HL-60 (cell line): ENCODE measurements around the gene TMSB10.
A peak's percentile ranks its signal among the peaks of the same experiment; 100 is the strongest.

Experiments
- DNase-seq, 2 experiments: peaks; one replicate each; pipeline ENCODE4 v3.0.0-alpha.2; 2010 to 2020; ENCODE audit warnings: low read depth in 1 of 2, low spot score in 1 of 2
- H3K27ac ChIP-seq: fragments of 250-450 bp; sonication (Bioruptor Pico); replicated peaks from 2 replicates; pipeline ENCODE4 v1.5.1; 2020; ENCODE audit warnings: mild to moderate bottlenecking, moderate library complexity
- H3K27me3 ChIP-seq: fragments of 250-450 bp; sonication (Bioruptor Pico); 2 replicates; pipeline ENCODE4 v1.5.1; 2021; ENCODE audit warnings: mild to moderate bottlenecking, moderate library complexity; ENCODE audit not compliant: insufficient read depth, poor library complexity, severe bottlenecking
- H3K4me3 ChIP-seq: replicated peaks from 2 replicates; pipeline ENCODE4 v1.5.1; 2011; ENCODE audit warnings: mild to moderate bottlenecking, control low read depth, low read length; ENCODE audit not compliant: insufficient read depth
- GABPA ChIP-seq: IDR thresholded peaks from 2 replicates; pipeline ENCODE4 v1.6.1; 2012; ENCODE audit warnings: low read depth
- POLR2AphosphoS5 ChIP-seq: IDR thresholded peaks from 2 replicates; pipeline ENCODE4 v1.6.1; 2012; ENCODE audit warnings: low read depth
- SPI1 ChIP-seq: IDR thresholded peaks from 2 replicates; pipeline ENCODE4 v1.6.1; 2012; ENCODE audit warnings: low read depth, mild to moderate bottlenecking, borderline replicate concordance
- TF ChIP-seq, protein P1 (sequence below): IDR thresholded peaks from one replicate; pipeline ENCODE4 v1.5.1; 2011; ENCODE audit warnings: low read length, control low read depth, inconsistent platforms; ENCODE audit not compliant: insufficient read depth
- TF ChIP-seq, protein P2 (sequence below): IDR thresholded peaks from 2 replicates; pipeline ENCODE4 v1.6.1; 2012; ENCODE audit warnings: low read depth; ENCODE audit not compliant: insufficient replicate concordance

TMSB10 gene

DNA sequence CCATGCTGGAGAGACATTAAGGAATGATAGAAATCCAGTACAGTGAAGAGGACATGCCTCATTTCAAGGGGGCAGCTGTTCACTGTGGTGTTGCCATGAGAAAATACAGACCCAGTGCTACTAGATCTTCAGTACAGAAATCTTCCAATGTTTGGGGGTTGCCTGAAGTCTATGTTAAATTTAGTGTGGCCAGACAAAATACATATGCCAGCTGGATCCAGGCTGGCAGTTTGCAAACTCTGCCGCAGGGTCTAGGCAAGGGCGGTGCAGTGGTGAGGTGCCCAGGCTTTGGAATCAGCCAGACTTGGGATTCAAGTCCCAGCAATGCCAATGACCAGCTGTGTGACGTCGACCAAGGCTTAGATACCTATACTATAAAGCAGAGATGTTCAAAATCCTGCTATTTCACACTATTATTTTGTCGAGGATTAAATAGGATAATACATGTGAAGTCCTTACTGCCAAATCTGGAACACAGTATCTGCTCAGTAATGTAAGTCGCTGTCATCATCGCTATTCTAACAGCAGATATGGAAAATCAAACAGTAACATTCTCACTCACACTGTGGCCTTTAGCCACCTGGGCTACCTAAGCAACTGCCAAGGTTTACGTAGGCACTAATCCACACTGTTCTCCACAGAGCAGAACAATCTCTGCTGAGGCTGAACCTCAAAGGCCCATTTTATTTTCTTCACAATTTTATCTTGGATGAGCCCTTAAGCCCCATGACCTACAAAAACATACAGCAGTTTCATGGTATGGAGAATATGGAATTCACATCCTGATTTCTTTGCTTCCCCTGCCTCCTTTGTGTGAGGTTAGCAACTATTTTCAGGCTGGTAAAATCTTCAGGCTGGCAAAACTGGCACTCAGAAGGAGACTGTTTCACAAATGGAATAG lies 5.9 kb upstream of the TMSB10 start:
- TF ChIP-seq GABPA (no peak), POLR2AphosphoS5 (no peak), SPI1 (no peak)
- TF ChIP-seq, protein P1, sequence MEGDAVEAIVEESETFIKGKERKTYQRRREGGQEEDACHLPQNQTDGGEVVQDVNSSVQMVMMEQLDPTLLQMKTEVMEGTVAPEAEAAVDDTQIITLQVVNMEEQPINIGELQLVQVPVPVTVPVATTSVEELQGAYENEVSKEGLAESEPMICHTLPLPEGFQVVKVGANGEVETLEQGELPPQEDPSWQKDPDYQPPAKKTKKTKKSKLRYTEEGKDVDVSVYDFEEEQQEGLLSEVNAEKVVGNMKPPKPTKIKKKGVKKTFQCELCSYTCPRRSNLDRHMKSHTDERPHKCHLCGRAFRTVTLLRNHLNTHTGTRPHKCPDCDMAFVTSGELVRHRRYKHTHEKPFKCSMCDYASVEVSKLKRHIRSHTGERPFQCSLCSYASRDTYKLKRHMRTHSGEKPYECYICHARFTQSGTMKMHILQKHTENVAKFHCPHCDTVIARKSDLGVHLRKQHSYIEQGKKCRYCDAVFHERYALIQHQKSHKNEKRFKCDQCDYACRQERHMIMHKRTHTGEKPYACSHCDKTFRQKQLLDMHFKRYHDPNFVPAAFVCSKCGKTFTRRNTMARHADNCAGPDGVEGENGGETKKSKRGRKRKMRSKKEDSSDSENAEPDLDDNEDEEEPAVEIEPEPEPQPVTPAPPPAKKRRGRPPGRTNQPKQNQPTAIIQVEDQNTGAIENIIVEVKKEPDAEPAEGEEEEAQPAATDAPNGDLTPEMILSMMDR = no peak
- TF ChIP-seq, protein P2, sequence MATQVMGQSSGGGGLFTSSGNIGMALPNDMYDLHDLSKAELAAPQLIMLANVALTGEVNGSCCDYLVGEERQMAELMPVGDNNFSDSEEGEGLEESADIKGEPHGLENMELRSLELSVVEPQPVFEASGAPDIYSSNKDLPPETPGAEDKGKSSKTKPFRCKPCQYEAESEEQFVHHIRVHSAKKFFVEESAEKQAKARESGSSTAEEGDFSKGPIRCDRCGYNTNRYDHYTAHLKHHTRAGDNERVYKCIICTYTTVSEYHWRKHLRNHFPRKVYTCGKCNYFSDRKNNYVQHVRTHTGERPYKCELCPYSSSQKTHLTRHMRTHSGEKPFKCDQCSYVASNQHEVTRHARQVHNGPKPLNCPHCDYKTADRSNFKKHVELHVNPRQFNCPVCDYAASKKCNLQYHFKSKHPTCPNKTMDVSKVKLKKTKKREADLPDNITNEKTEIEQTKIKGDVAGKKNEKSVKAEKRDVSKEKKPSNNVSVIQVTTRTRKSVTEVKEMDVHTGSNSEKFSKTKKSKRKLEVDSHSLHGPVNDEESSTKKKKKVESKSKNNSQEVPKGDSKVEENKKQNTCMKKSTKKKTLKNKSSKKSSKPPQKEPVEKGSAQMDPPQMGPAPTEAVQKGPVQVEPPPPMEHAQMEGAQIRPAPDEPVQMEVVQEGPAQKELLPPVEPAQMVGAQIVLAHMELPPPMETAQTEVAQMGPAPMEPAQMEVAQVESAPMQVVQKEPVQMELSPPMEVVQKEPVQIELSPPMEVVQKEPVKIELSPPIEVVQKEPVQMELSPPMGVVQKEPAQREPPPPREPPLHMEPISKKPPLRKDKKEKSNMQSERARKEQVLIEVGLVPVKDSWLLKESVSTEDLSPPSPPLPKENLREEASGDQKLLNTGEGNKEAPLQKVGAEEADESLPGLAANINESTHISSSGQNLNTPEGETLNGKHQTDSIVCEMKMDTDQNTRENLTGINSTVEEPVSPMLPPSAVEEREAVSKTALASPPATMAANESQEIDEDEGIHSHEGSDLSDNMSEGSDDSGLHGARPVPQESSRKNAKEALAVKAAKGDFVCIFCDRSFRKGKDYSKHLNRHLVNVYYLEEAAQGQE = no peak
- H3K27me3 ChIP-seq = no peaks in the 10 kb centered on the region
- peak overlapping the region; percentile 48; the same call in 1 of the 2 replicates for H3K27ac ChIP-seq
- no peak overlapping the region for H3K4me3 ChIP-seq
- DNase-seq = no peak

GRCh38 chr2:84900971-84901370 lies 4.5 kb upstream of the TMSB10 start:
- Histone ChIP-seq H3K27me3 (no peaks in the 10 kb centered on the region), H3K27ac (no peak overlapping the region), H3K4me3 (no peak overlapping the region)
- TF ChIP-seq, protein P2 = no peak
- no peak for TF ChIP-seq SPI1
- TF ChIP-seq POLR2AphosphoS5 = no peak
- TF ChIP-seq, protein P1 = no peak
- no peak for TF ChIP-seq GABPA
- DNase-seq = no peak

DNA sequence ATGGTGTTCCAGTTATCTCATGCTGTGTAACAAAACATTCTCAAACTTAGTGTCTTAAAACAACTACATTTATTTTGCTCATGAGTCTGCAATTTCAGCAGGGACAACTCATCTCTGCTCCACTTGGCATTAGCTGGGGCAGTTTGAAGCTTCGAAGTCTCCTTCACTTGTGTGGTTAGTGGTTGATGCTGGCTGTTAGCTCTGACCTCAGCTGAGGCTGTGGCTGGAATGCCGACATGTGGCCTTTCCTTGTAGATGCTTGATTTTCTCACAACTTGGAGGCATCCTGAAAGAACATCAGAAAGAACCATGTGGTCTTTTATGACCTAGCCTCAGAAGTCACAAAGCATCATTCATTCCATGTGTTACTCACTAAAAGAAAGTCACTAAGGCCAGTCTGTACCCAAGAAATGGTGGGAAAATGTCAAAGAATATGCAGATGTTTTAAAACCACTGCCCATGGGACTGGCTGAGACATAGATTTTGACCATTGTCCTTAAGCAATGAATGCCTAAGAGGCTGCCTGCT lies 3.8 kb upstream of the TMSB10 start:
- no peaks in the 10 kb centered on the region for H3K27me3 ChIP-seq
- no peak for DNase-seq
- TF ChIP-seq POLR2AphosphoS5 (no peak), GABPA (no peak), SPI1 (no peak)
- TF ChIP-seq, protein P2 = no peak
- TF ChIP-seq, protein P1 = no peak
- H3K4me3 ChIP-seq = no peak overlapping the region
- no peak overlapping the region for H3K27ac ChIP-seq
